Esophagus squamous epithelium (tissue), 4 donors: ENCODE measurements around the gene IFITM1.

Experiments used
- POLR2A ChIP-seq, 4 donors: fragments of 450-650 bp; IDR thresholded peaks; one replicate each; pipeline ENCODE4 v1.6.1; 2017; ENCODE audit warnings: antibody characterized with exemption in 4 of 4, mild to moderate bottlenecking in 4 of 4, moderate library complexity in 3 of 4
- TF ChIP-seq, protein P1 (sequence below), 6 experiments: fragments of 450-650 bp in 4 of 6; fragments of 200-600 bp in 2 of 6; sonication (generic) in 2 of 6; IDR thresholded peaks; one replicate each; pipeline ENCODE4 v1.5.1; 2016 to 2019; ENCODE audit warnings: antibody characterized with exemption in 6 of 6, mild to moderate bottlenecking in 4 of 6, moderate library complexity in 4 of 6

DNA sequence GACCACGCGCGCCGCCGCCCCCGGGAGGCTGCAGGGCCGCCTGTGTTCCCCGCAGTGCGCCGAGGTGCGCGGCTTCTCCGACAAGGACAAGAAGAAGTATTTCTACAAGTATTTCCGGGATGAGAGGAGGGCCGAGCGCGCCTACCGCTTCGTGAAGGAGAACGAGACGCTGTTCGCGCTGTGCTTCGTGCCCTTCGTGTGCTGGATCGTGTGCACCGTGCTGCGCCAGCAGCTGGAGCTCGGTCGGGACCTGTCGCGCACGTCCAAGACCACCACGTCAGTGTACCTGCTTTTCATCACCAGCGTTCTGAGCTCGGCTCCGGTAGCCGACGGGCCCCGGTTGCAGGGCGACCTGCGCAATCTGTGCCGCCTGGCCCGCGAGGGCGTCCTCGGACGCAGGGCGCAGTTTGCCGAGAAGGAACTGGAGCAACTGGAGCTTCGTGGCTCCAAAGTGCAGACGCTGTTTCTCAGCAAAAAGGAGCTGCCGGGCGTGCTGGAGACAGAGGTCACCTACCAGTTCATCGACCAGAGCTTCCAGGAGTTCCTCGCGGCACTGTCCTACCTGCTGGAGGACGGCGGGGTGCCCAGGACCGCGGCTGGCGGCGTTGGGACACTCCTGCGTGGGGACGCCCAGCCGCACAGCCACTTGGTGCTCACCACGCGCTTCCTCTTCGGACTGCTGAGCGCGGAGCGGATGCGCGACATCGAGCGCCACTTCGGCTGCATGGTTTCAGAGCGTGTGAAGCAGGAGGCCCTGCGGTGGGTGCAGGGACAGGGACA is 32.9 kb upstream of the IFITM1 start:
- TF ChIP-seq, protein P1, sequence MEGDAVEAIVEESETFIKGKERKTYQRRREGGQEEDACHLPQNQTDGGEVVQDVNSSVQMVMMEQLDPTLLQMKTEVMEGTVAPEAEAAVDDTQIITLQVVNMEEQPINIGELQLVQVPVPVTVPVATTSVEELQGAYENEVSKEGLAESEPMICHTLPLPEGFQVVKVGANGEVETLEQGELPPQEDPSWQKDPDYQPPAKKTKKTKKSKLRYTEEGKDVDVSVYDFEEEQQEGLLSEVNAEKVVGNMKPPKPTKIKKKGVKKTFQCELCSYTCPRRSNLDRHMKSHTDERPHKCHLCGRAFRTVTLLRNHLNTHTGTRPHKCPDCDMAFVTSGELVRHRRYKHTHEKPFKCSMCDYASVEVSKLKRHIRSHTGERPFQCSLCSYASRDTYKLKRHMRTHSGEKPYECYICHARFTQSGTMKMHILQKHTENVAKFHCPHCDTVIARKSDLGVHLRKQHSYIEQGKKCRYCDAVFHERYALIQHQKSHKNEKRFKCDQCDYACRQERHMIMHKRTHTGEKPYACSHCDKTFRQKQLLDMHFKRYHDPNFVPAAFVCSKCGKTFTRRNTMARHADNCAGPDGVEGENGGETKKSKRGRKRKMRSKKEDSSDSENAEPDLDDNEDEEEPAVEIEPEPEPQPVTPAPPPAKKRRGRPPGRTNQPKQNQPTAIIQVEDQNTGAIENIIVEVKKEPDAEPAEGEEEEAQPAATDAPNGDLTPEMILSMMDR (IDR thresholded peaks at IDR 0.05), result no peak
- peak in 1 of 4 donors; percentile 6 for TF ChIP-seq POLR2A (IDR thresholded peaks at IDR 0.05)
